HepG2 (cell line): ENCODE results near the gene ZNF184. TPM values are rescaled to one million over a fixed set of nuclear protein-coding genes. Genes with fewer than 3 reads are reported as not detected.
A peak's percentile ranks its signal among the peaks of the same experiment; 100 is the strongest.

Experiments
- ATAC-seq: fragments of 200-7000 bp; cut with Tn5 transposase; 3 replicates; pipeline ENCODE4 v1.9.1; 2020; ENCODE audit warnings: mild to moderate bottlenecking, moderate library complexity
- BruUV-seq: library from RNA; stranded (reverse); fragments of 400-500 nt; replicated peaks from 2 replicates; lab custom pipeline; 2021; lab: Mats Ljungman, UMichigan
- CTCF ChIA-PET: fragments of 300-600 bp; formaldehyde crosslinking; extraction: SDS; loops from one replicate; lab custom pipeline; 2021; ENCODE audit warnings: low total read pairs, inconsistent platforms, low intra/inter-chr PET ratio; lab: Yijun Ruan, JAX
- POLR2A ChIA-PET: fragments of 350-600 bp; sonication (Branson Sonifier 250); formaldehyde crosslinking; loops from one replicate; lab custom pipeline; 2020; ENCODE audit warnings: antibody characterized with exemption, inconsistent platforms; lab: Yijun Ruan, JAX
- DNase-seq: peaks from one replicate; pipeline ENCODE4 v3.0.0-alpha.2; 2015; ENCODE audit warnings: low spot score
- FAIRE-seq: peaks from 3 replicates; lab custom pipeline; 2011; peaks lifted over from hg19 to GRCh38; lab: Jason Lieb, UNC
- H2AFZ ChIP-seq: one replicate; pipeline ENCODE4 v1.6.1; 2011; ENCODE audit warnings: low read length, inconsistent platforms
- H3K27ac ChIP-seq: fragments of 300-600 bp; 3 replicates; pipeline ENCODE4 v1.8.0; 2011; ENCODE audit warnings: mixed run types, mild to moderate bottlenecking, mixed read lengths, low read length, inconsistent platforms; ENCODE audit not compliant: insufficient read depth; ENCODE audit errors: extremely low read length
- H3K27me3 ChIP-seq, 2 experiments: fragments of 200-600 bp in 1 of 2; 2 replicates in 1 of 2; 3 replicates in 1 of 2; pipeline versions ENCODE4 v1.6.0 to v1.8.0; 2011; ENCODE audit warnings: low read length in 2 of 2, mild to moderate bottlenecking in 2 of 2, moderate library complexity in 2 of 2, inconsistent platforms in 1 of 2; ENCODE audit not compliant: insufficient read depth in 2 of 2, control insufficient read depth in 1 of 2
- H3K36me3 ChIP-seq, 2 experiments: fragments of 200-600 bp in 1 of 2; replicated peaks in 1 of 2; 2 replicates in 1 of 2; 3 replicates in 1 of 2; pipeline versions ENCODE4 v1.5.1 to v1.8.0; 2011; ENCODE audit warnings: low read length in 2 of 2, inconsistent platforms in 1 of 2; ENCODE audit not compliant: insufficient read depth in 2 of 2, control insufficient read depth in 1 of 2
- H3K4me1 ChIP-seq: 2 replicates; pipeline ENCODE4 v1.5.1; 2012; ENCODE audit warnings: low read length, inconsistent platforms; ENCODE audit not compliant: insufficient read depth
- H3K4me2 ChIP-seq: 2 replicates; pipeline ENCODE4 v1.6.0; 2011; ENCODE audit warnings: low read depth, low read length, inconsistent platforms
- H3K4me3 ChIP-seq, 3 experiments: fragments of 200-600 bp in 1 of 3; sonication (generic), shearing (Covaris generic) in 1 of 3; replicated peaks in 1 of 3; 2 replicates each; pipeline ENCODE4 v1.5.1; 2011 to 2016; ENCODE audit warnings: low read length in 3 of 3, inconsistent platforms in 2 of 3, low read depth in 2 of 3, mild to moderate bottlenecking in 2 of 3, control low read depth in 1 of 3, mixed read lengths in 1 of 3; ENCODE audit not compliant: insufficient read depth in 1 of 3
- H3K79me2 ChIP-seq: one replicate; pipeline ENCODE4 v1.6.1; 2011; ENCODE audit warnings: low read length, inconsistent platforms; ENCODE audit not compliant: insufficient read depth
- H3K9ac ChIP-seq: 2 replicates; pipeline ENCODE4 v1.6.0; 2011; ENCODE audit warnings: mild to moderate bottlenecking, low read depth, low read length, inconsistent platforms; ENCODE audit not compliant: insufficient read depth
- H3K9me3 ChIP-seq: 2 replicates; pipeline ENCODE4 v1.5.1; 2012; ENCODE audit warnings: mild to moderate bottlenecking, low read length
- H4K20me1 ChIP-seq: 2 replicates; pipeline ENCODE4 v1.6.0; 2011; ENCODE audit warnings: inconsistent platforms, mild to moderate bottlenecking, low read length, moderate library complexity; ENCODE audit not compliant: insufficient read depth
- GTF3A ChIP-seq: sonication (generic); formaldehyde crosslinking; conservative IDR thresholded peaks from 2 replicates; pipeline ENCODE4 v1.4.0; 2020; ENCODE audit warnings: mild to moderate bottlenecking, missing genetic modification reagents
- ZNF18 ChIP-seq: sonication (generic); formaldehyde crosslinking; IDR thresholded peaks from 2 replicates; pipeline ENCODE4 v1.8.0; 2022; ENCODE audit warnings: mild to moderate bottlenecking, missing genetic modification reagents; ENCODE audit not compliant: insufficient replicate concordance
- ZNF780A ChIP-seq: sonication (generic); formaldehyde crosslinking; IDR thresholded peaks from 2 replicates; pipeline ENCODE4 v1.8.0; 2022; ENCODE audit warnings: mild to moderate bottlenecking, missing genetic modification reagents, moderate library complexity
- WGBS: methylation state at CpG from one replicate; pipeline ENCODE4 v1.1.6; 2017; ENCODE audit warnings: low lambda C conversion rate; 5-methylcytosine and 5-hydroxymethylcytosine counted together
- in situ Hi-C: cut with HindIII; loops from 2 replicates; pipeline ENCODE4 v1.10.0; 2017; ENCODE audit warnings: low pct_unique_long_range_greater_than_20kb; ENCODE audit not compliant: extremely low pct_ligation_motif_present
- intact Hi-C: fragments of 100-400 bp; cut with micrococcal nuclease; formaldehyde crosslinking; loops from one replicate; pipeline ENCODE4 v1.10.0; 2022; ENCODE audit not compliant: unreplicated experiment
- polyA plus RNA-seq, 8 experiments: library from polyadenylated mRNA; depleted of rRNA in 3 of 8; stranded (reverse) in 7 of 8; unstranded in 1 of 8; fragments of >200 nt; fragmentation: Illumina TruSeq in 4 of 8; extraction: Trizol in 4 of 8; gene quantifications; 2 replicates each; pipeline versions ENCODE4 v1.2.1 to v1.2.3, GENCODE V29; 2011 to 2016; ENCODE audit warnings: low read depth in 4 of 8, missing spikeins in 1 of 8, mixed read lengths in 1 of 8; ENCODE audit not compliant: insufficient read depth in 1 of 8
- total RNA-seq, 5 experiments: library from RNA; depleted of rRNA; stranded (reverse); fragments of >200 nt; fragmentation: Illumina TruSeq; extraction: Trizol; gene quantifications; 2 replicates each; pipeline ENCODE4 v1.2.3, GENCODE V29; 2016; ENCODE audit warnings: low read depth in 1 of 5
- TF ChIP-seq, protein P1 (sequence below): sonication (generic); formaldehyde crosslinking; conservative IDR thresholded peaks from 2 replicates; pipeline ENCODE4 v1.8.1; 2023; ENCODE audit warnings: missing genetic modification reagents
- TF ChIP-seq, protein P2 (sequence below): sonication (generic); formaldehyde crosslinking; IDR thresholded peaks from 2 replicates; pipeline ENCODE4 v1.5.0; 2020; ENCODE audit warnings: mild to moderate bottlenecking, missing genetic modification reagents, moderate library complexity
- TF ChIP-seq, protein P3 (sequence below): IDR thresholded peaks from 2 replicates; pipeline ENCODE4 v1.6.1; 2016; ENCODE audit warnings: mild to moderate bottlenecking
- TF ChIP-seq, protein P4 (sequence below): sonication (generic); formaldehyde crosslinking; IDR thresholded peaks from 2 replicates; pipeline ENCODE4 v1.4.0; 2020; ENCODE audit warnings: mild to moderate bottlenecking, missing genetic modification reagents, borderline replicate concordance
- TF ChIP-seq, protein P5 (sequence below): sonication (generic); formaldehyde crosslinking; IDR thresholded peaks from 2 replicates; pipeline ENCODE4 v1.9.0; 2021; ENCODE audit warnings: missing genetic modification reagents, borderline replicate concordance

The ZNF184 gene
- total and polyA plus RNA-seq, 2 of the 13 experiments (the other 11 are each of a cell fraction or from before 2014, with no cell fraction given): 2.1 to 10.1 TPM

DNA sequence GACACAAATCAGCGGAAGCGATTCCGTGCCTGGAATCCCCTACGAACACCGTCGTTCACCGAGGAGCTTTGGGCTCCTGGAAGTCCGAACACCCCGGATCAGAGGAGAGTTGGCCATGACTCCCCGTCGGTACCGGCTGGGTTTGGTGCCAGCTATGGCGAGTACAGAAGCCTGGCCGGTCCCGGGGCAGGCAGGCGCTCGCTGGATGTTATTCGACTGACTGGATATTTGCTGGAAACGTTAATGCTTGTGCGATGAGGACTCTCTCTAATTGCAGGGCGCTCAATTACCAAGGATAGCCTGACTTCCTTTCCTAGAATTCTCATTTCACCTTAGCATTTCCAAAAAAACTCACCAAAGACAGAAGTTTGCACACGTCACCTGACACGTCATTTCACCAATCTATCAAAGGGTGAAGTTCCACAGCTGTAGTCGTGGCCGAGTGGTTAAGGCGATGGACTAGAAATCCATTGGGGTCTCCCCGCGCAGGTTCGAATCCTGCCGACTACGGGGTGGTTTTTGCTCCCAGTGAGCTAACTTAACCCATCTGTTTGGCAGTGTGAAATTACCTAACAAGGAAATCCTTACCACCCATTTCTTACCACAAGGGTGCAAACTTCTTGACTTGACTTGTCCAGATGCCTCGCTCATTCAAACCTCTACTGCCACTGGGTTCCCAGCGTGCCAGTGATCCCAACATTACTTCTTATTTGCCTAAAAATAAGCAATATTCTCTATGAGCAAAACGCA lies 22.7 kb upstream of the ZNF184 start:
- intact Hi-C loops: loop anchor here (5.0 kb wide), 1 partner anchor 177 kb away; no protein-coding TSS in a partner anchor
- ChIA-PET POLR2A (interaction anchor here (0.9 to 1.4 kb wide), 6 partner anchors 10 to 398 kb away, joined by 3 to 13 read pairs (median 4); partner anchors contain the start of gene ZNF184), CTCF (no interaction called here)
- peak; percentile 85 for ATAC-seq
- Histone ChIP-seq H3K9ac (peak overlapping the region; percentile 72), H3K4me1 (peaks cover 28% of the 10 kb centered on the region), H2AFZ (peak overlapping the region; percentile 90), H3K27ac (no peak overlapping the region), H3K4me3 (peak overlapping the region; percentile 69 to 87 (median 86)), H3K27me3 (peaks cover 0 to 9% of the 10 kb centered on the region in 2 experiments; a peak in 1 of 5 replicates), H3K9me3 (no peaks in the 10 kb centered on the region), H3K4me2 (peak overlapping the region; percentile 92), H3K36me3 (no peaks in the 10 kb centered on the region), H3K79me2 (no peaks in the 10 kb centered on the region), H4K20me1 (no peaks in the 10 kb centered on the region)
- in situ Hi-C loops: no loop called here
- peak; percentile 72 for FAIRE-seq
- DNase-seq: peak; percentile 80
- BruUV-seq: no TSS peak
- WGBS: 9% methylated on average over 21 of the region's 34 CpGs
- TF ChIP-seq, protein P1, sequence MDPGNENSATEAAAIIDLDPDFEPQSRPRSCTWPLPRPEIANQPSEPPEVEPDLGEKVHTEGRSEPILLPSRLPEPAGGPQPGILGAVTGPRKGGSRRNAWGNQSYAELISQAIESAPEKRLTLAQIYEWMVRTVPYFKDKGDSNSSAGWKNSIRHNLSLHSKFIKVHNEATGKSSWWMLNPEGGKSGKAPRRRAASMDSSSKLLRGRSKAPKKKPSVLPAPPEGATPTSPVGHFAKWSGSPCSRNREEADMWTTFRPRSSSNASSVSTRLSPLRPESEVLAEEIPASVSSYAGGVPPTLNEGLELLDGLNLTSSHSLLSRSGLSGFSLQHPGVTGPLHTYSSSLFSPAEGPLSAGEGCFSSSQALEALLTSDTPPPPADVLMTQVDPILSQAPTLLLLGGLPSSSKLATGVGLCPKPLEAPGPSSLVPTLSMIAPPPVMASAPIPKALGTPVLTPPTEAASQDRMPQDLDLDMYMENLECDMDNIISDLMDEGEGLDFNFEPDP: 0 out of 2 replicates have a peak, but pooled peaks have one; percentile 59
- TF ChIP-seq, protein P2, sequence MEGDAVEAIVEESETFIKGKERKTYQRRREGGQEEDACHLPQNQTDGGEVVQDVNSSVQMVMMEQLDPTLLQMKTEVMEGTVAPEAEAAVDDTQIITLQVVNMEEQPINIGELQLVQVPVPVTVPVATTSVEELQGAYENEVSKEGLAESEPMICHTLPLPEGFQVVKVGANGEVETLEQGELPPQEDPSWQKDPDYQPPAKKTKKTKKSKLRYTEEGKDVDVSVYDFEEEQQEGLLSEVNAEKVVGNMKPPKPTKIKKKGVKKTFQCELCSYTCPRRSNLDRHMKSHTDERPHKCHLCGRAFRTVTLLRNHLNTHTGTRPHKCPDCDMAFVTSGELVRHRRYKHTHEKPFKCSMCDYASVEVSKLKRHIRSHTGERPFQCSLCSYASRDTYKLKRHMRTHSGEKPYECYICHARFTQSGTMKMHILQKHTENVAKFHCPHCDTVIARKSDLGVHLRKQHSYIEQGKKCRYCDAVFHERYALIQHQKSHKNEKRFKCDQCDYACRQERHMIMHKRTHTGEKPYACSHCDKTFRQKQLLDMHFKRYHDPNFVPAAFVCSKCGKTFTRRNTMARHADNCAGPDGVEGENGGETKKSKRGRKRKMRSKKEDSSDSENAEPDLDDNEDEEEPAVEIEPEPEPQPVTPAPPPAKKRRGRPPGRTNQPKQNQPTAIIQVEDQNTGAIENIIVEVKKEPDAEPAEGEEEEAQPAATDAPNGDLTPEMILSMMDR (CRISPR knock-in tag): peak; percentile 31
- TF ChIP-seq, protein P3, sequence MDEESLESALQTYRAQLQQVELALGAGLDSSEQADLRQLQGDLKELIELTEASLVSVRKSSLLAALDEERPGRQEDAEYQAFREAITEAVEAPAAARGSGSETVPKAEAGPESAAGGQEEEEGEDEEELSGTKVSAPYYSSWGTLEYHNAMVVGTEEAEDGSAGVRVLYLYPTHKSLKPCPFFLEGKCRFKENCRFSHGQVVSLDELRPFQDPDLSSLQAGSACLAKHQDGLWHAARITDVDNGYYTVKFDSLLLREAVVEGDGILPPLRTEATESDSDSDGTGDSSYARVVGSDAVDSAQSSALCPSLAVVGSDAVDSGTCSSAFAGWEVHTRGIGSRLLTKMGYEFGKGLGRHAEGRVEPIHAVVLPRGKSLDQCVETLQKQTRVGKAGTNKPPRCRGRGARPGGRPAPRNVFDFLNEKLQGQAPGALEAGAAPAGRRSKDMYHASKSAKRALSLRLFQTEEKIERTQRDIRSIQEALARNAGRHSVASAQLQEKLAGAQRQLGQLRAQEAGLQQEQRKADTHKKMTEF (CRISPR knock-in tag): peak; percentile 54; the same call in 1 of the 2 replicates
- peak; percentile 42 for TF ChIP-seq ZNF18 (CRISPR knock-in tag)
- peak; percentile 90; the same call in 1 of the 2 replicates for TF ChIP-seq GTF3A
- TF ChIP-seq, protein P4, sequence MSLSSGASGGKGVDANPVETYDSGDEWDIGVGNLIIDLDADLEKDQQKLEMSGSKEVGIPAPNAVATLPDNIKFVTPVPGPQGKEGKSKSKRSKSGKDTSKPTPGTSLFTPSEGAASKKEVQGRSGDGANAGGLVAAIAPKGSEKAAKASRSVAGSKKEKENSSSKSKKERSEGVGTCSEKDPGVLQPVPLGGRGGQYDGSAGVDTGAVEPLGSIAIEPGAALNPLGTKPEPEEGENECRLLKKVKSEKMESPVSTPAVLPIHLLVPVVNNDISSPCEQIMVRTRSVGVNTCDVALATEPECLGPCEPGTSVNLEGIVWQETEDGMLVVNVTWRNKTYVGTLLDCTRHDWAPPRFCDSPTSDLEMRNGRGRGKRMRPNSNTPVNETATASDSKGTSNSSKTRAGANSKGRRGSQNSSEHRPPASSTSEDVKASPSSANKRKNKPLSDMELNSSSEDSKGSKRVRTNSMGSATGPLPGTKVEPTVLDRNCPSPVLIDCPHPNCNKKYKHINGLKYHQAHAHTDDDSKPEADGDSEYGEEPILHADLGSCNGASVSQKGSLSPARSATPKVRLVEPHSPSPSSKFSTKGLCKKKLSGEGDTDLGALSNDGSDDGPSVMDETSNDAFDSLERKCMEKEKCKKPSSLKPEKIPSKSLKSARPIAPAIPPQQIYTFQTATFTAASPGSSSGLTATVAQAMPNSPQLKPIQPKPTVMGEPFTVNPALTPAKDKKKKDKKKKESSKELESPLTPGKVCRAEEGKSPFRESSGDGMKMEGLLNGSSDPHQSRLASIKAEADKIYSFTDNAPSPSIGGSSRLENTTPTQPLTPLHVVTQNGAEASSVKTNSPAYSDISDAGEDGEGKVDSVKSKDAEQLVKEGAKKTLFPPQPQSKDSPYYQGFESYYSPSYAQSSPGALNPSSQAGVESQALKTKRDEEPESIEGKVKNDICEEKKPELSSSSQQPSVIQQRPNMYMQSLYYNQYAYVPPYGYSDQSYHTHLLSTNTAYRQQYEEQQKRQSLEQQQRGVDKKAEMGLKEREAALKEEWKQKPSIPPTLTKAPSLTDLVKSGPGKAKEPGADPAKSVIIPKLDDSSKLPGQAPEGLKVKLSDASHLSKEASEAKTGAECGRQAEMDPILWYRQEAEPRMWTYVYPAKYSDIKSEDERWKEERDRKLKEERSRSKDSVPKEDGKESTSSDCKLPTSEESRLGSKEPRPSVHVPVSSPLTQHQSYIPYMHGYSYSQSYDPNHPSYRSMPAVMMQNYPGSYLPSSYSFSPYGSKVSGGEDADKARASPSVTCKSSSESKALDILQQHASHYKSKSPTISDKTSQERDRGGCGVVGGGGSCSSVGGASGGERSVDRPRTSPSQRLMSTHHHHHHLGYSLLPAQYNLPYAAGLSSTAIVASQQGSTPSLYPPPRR (CRISPR knock-in tag): peak; percentile 53; the same call in 1 of the 2 replicates
- TF ChIP-seq, protein P5, sequence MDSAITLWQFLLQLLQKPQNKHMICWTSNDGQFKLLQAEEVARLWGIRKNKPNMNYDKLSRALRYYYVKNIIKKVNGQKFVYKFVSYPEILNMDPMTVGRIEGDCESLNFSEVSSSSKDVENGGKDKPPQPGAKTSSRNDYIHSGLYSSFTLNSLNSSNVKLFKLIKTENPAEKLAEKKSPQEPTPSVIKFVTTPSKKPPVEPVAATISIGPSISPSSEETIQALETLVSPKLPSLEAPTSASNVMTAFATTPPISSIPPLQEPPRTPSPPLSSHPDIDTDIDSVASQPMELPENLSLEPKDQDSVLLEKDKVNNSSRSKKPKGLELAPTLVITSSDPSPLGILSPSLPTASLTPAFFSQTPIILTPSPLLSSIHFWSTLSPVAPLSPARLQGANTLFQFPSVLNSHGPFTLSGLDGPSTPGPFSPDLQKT: no peak
- no peak for TF ChIP-seq ZNF780A
